ENCODE measurements around the gene TUBA3E.
"Not testable (repeated sequence)": the region's sequence is repeated elsewhere in the genome, so short reads cannot be mapped to it uniquely, and the experiment has no call there.

DNA sequence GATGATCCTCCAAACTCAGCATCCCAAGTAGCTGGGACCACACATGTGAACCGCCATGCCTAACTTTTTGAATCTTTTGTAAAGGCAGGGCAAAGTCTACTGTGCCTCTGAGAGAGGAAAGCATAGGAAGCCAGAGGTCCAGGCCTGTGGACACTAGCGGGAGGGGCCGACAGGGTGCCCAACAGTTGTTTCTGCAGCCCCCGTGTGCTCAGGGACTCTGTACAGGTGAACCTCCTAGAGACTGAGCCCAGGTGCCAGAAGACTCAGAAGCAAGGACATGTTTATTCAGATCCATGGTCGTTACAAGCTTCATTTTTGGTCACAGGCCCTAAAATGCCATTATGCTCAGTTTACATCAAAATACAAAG, 47.1 kb downstream of the TUBA3E start:
- TF ChIP-seq, protein P1, sequence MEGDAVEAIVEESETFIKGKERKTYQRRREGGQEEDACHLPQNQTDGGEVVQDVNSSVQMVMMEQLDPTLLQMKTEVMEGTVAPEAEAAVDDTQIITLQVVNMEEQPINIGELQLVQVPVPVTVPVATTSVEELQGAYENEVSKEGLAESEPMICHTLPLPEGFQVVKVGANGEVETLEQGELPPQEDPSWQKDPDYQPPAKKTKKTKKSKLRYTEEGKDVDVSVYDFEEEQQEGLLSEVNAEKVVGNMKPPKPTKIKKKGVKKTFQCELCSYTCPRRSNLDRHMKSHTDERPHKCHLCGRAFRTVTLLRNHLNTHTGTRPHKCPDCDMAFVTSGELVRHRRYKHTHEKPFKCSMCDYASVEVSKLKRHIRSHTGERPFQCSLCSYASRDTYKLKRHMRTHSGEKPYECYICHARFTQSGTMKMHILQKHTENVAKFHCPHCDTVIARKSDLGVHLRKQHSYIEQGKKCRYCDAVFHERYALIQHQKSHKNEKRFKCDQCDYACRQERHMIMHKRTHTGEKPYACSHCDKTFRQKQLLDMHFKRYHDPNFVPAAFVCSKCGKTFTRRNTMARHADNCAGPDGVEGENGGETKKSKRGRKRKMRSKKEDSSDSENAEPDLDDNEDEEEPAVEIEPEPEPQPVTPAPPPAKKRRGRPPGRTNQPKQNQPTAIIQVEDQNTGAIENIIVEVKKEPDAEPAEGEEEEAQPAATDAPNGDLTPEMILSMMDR (IDR thresholded peaks at IDR 0.05; ENCODE audit: low read depth, low read length, poor library complexity, severe bottlenecking), result not testable (repeated sequence)
- not testable (repeated sequence) for TF ChIP-seq EZH2phosphoT487 (IDR thresholded peaks at IDR 0.05; ENCODE audit: borderline replicate concordance, low read length)

Measured in DOHH2 (cell line).